ENCODE data around the gene CTDSPL2. TPM values are rescaled to one million over a fixed set of nuclear protein-coding genes. Genes with fewer than 3 reads are reported as not detected.
"Not testable (repeated sequence)": the region's sequence is repeated elsewhere in the genome, so short reads cannot be mapped to it uniquely, and the experiment has no call there.

Gene CTDSPL2
- polyA plus RNA-seq, 1 donor = 33.8 TPM

DNA sequence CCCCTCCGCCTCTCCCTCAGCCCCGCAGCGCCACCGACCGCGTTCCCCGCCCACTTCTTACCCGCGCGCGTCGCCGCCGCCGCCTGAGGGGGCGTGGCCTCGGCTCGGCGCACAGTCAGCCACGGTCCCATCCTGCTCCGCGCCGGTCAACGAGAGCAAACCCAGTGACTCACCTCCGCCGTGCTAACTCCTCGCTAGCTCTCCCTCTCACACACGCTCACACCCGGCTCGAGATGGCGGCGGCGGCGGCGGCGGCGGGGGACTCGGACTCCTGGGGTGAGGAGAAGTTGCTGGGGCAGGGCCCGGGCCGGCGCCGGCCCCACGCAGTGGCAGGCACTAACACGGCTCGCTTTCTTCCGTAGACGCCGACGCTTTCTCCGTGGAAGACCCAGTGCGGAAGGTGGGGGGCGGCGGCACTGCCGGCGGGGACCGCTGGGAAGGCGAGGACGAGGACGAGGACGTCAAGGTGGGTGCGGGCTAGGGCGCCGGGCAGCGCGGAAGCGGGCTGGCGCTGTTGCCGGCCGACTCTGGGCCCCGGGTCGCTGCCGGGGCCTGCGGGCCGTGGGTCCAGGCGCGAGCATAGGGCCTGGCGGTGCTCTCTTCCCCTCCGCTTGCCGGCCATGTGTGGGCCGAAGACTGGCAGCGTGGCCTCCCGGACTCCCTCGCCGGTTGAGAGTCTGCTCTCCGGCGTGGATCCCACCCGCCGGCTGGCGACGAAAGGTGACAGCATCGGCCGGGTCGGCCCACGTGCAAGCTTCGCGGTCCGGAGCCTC is 109.7 kb downstream of the CTDSPL2 start, which contains the start of gene EIF3J:
TSS of gene EIF3J (plus strand) at position 186 of the 773 bp plus-strand sequence. CDS start at position 234, 48 bp downstream.
- Histone ChIP-seq H3K27ac (ENCODE audit: low read length) (peak within 1 kb of the TSS; percentile 92), H3K4me3 (ENCODE audit: low read length) (peak within 1 kb of the TSS; percentile 88), H3K27me3 (ENCODE audit: control insufficient read depth, insufficient read depth, low read length) (no peaks in the 10 kb centered on the region), H3K9me3 (ENCODE audit: control insufficient read depth, low read depth, low read length) (no peaks in the 10 kb centered on the region), H3K36me3 (ENCODE audit: control insufficient read depth, insufficient read depth, low read length) (peaks cover 6% of the 10 kb centered on the region), H3K4me1 (ENCODE audit: control insufficient read depth, insufficient read depth, low read length) (peaks cover 13% of the 10 kb centered on the region)
- peak; percentile 97 to 98 for DNase-seq
- WGBS (ENCODE audit: insufficient coverage, low lambda C conversion rate) = no CpG with 5 or more reads among the region's 97 CpGs

DNA sequence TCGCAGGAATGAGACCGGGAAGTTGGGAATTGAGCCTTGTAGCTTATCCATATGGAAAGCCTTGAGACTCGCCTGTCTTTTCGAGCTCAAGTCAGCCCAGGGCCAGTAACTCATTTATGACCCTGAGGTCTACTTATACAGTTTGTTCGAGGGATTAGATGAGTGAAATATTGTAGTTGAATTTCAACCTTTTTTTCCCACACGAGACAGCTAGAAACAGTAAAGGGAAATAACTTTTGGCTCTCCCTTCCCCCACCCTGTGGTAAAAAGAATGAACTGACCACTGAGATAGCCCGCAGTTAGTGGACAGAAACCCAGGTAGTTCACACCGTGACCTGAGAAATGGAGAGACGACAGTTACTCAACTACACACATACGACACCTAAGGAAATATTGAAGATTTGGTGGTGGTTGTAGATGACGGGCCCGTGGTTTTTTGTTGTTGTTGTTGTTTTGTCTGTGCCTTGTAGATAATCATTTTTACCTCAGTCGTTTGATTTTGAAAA is 110.4 kb downstream of the CTDSPL2 start:
- DNase-seq = peak in 1 of 2 donors; percentile 7
- H3K36me3 ChIP-seq (ENCODE audit: control insufficient read depth, insufficient read depth, low read length) = peaks cover 4% of the 10 kb centered on the region
- peaks cover 13% of the 10 kb centered on the region for H3K4me1 ChIP-seq (ENCODE audit: control insufficient read depth, insufficient read depth, low read length)
- WGBS (ENCODE audit: insufficient coverage, low lambda C conversion rate) = 18% methylated on average over 2 of the region's 13 CpGs
- peak overlapping the region; percentile 88 for H3K4me3 ChIP-seq (ENCODE audit: low read length)
- H3K27me3 ChIP-seq (ENCODE audit: control insufficient read depth, insufficient read depth, low read length) = no peaks in the 10 kb centered on the region
- H3K9me3 ChIP-seq (ENCODE audit: control insufficient read depth, low read depth, low read length) = no peaks in the 10 kb centered on the region
- H3K27ac ChIP-seq (ENCODE audit: low read length) = peak overlapping the region; percentile 92

DNA sequence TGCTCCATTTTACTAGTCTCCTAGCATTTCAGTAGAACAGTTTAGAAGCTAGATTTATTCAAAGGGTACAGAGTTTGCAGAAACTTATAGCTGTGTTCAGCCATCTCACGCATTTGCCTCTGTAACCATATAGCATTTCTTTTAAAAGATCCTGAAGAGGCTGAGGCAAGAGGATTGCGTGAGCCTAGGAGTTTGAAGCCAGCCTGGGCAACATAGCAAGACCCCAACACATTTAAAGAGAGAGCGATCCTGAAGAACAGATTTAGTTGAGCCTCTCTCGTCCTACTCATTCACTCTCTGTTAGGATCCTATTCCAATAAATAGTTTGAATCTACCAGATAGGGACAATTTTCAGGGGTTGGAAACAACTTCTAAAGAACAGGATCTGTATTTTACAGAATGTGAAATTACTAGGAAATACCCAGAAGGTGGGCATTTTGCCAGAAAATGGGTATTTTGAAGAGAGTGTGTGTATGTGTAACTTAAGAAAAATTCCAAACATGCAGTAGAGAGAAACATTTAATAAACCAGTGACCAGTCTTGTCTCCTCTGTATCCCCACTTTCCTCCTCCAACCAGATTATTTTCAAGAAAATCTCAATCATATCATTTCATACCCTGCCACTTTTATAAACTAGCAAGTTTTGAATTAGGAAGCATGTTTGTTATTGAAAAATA is 114.0 kb downstream of the CTDSPL2 start:
- Histone ChIP-seq H3K4me3 (ENCODE audit: low read length) (no peak overlapping the region), H3K9me3 (ENCODE audit: control insufficient read depth, low read depth, low read length) (no peaks in the 10 kb centered on the region), H3K36me3 (ENCODE audit: control insufficient read depth, insufficient read depth, low read length) (peaks cover 6% of the 10 kb centered on the region), H3K27me3 (ENCODE audit: control insufficient read depth, insufficient read depth, low read length) (no peaks in the 10 kb centered on the region), H3K4me1 (ENCODE audit: control insufficient read depth, insufficient read depth, low read length) (peaks cover 6% of the 10 kb centered on the region), H3K27ac (ENCODE audit: low read length) (no peak overlapping the region)
- 100% methylated on average over 1 of the region's 4 CpGs for WGBS (ENCODE audit: insufficient coverage, low lambda C conversion rate)
- DNase-seq = no peak

DNA sequence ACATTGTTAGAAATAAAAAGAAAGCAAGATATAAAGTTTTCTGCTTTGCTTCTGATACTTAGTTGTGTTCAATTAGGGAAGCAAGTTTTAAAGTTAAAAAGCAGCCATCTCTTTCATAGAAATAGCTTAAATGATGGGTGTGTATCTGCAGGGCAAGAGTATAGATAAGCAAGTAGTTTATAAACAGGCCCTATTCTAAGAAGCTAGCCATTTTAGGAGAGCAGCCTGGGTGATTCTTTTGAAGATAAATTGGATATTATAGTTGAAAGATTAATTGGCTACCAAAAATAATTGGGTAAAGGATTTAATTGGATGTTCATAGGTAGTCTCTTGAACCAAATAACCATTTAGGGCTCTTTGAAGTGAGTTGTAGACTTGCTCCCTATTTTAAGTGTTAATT is 115.2 kb downstream of the CTDSPL2 start:
- Histone ChIP-seq H3K36me3 (ENCODE audit: control insufficient read depth, insufficient read depth, low read length) (peaks cover 6% of the 10 kb centered on the region), H3K27me3 (ENCODE audit: control insufficient read depth, insufficient read depth, low read length) (no peaks in the 10 kb centered on the region), H3K9me3 (ENCODE audit: control insufficient read depth, low read depth, low read length) (no peaks in the 10 kb centered on the region), H3K4me1 (ENCODE audit: control insufficient read depth, insufficient read depth, low read length) (peaks cover 6% of the 10 kb centered on the region), H3K4me3 (ENCODE audit: low read length) (no peak overlapping the region), H3K27ac (ENCODE audit: low read length) (no peak overlapping the region)
- DNase-seq = no peak

DNA sequence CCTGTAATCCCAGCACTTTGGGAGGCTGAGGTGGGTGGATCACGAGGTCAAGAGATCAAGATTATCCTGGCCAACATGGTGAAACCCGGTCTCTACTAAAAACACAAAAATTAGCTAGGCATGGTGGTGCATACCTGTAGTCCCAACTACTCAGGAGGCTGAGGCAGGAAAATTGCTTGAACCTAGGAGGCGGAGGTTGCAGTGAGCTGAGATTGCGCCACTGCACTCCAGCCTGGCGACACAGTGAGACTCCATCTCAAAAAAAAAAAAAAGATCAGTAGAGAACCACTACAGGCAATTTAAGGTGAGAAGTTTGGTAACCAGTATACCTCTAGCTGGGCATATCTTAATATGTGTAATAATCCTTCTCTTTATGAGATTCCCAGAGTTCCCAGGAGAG is 117.3 kb downstream of the CTDSPL2 start:
- H3K27me3 ChIP-seq (ENCODE audit: control insufficient read depth, insufficient read depth, low read length); H3K4me1 ChIP-seq (ENCODE audit: control insufficient read depth, insufficient read depth, low read length); H3K9me3 ChIP-seq (ENCODE audit: control insufficient read depth, low read depth, low read length); H3K27ac ChIP-seq (ENCODE audit: low read length); H3K36me3 ChIP-seq (ENCODE audit: control insufficient read depth, insufficient read depth, low read length); DNase-seq; H3K4me3 ChIP-seq (ENCODE audit: low read length): not testable (repeated sequence)
- no CpG with 5 or more reads among the region's 5 CpGs for WGBS (ENCODE audit: insufficient coverage, low lambda C conversion rate)

DNA sequence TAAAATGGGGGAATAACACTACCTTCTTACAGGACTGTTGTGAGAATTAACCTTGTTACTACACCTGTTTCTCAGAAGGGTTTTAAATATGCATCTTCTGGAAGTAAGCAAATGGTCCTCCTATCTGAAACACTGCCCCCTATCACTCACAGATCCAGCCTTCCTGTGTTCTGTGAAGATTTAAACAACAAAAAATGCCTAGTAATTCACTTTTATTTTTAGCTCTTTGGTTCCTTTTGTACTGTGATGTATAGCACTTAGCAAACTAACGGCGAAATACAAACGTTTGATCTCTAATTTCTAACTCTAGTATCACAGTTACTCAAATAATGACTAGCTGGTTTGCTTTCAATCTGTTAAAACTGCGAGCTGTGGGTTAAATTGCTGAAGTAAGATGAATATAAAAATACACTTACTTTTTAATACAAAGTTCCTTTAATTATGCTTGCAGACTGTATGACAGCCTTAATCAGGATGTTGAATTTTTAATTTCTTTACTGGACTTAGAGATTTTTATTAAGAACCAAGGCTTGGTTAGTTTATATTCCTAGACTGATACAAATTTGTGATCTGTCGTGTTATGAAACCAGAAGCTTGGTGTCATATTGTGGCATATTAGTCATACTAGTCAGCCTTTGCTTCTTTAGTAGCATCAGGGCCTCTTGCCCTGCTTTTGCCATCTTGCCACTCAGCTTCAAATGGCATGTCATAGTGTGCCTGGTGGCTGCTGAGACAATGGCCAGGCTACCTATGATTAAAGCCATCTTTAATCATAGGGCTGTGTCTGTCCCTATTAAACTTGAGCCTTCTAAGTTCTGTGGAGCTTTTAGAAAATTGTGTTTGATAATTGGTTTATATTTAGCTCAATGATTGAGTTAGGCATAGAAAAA is 118.7 kb downstream of the CTDSPL2 start:
- Histone ChIP-seq H3K4me3 (ENCODE audit: low read length) (no peak overlapping the region), H3K27ac (ENCODE audit: low read length) (no peak overlapping the region), H3K27me3 (ENCODE audit: control insufficient read depth, insufficient read depth, low read length) (no peaks in the 10 kb centered on the region), H3K4me1 (ENCODE audit: control insufficient read depth, insufficient read depth, low read length) (no peaks in the 10 kb centered on the region), H3K36me3 (ENCODE audit: control insufficient read depth, insufficient read depth, low read length) (peaks cover 6% of the 10 kb centered on the region), H3K9me3 (ENCODE audit: control insufficient read depth, low read depth, low read length) (no peaks in the 10 kb centered on the region)
- 83% methylated on average over 3 of the region's 5 CpGs for WGBS (ENCODE audit: insufficient coverage, low lambda C conversion rate)
- no peak for DNase-seq

DNA sequence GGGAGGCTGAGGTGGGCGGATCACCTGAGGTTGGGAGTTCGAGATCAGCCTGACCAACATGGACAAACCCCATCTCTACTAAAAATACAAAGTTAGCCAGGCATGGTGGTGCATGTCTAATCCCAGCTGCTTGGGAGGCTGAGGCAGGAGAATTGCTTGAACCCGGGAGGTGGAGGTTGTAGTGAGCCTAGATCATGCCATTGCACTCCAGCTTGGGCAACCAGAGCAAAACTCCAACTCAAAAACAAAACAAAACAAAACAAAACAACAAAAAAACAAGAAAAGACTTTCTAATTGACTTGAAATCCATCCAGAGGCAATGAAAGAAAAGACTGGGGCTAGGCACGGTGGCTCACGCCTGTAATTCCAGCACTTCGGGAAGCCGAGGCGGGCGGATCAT is 121.7 kb downstream of the CTDSPL2 start:
- H3K4me3 ChIP-seq (ENCODE audit: low read length); DNase-seq; H3K27me3 ChIP-seq (ENCODE audit: control insufficient read depth, insufficient read depth, low read length); H3K4me1 ChIP-seq (ENCODE audit: control insufficient read depth, insufficient read depth, low read length); H3K9me3 ChIP-seq (ENCODE audit: control insufficient read depth, low read depth, low read length); H3K27ac ChIP-seq (ENCODE audit: low read length): not testable (repeated sequence)
- H3K36me3 ChIP-seq (ENCODE audit: control insufficient read depth, insufficient read depth, low read length) = peaks cover 17% of the 10 kb centered on the region
- WGBS (ENCODE audit: insufficient coverage, low lambda C conversion rate) = 80% methylated on average over 2 of the region's 9 CpGs

DNA sequence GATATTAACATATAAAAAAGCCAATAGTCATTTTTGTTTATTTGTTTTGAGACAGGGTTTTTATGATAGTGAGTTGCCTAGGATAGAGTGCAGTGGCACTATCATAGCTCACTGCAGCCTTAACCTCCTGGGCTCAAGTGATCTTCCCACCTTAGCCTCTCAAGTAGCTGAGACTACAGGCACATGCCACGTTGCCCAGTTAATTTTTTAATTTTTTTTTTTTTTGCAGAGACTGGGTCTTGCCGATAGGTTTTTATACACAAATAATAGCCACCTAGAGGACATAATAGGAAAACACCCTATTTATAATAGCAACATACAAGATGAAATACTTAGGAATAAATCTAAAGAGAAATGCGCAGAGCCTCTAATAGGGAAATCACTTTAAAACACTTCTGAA is 122.8 kb downstream of the CTDSPL2 start:
- H3K4me1 ChIP-seq (ENCODE audit: control insufficient read depth, insufficient read depth, low read length) = no peaks in the 10 kb centered on the region

DNA sequence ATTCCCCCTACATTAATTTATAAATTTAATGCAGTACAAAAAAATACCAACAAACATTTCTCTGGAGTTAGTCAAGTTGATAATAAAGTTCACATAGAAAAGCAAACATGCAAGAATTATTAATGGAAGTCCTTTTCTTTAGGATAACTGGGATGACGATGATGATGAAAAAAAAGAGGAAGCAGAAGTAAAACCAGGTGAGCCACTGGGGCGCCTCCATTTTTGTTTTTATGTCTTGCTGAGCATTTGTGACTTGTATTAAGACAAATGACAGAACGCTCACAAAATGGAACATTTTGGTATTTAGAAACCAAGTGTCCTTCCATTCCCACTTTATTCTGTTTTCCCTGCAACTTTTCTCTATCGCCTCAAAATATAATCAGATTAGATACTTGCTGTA is 123.3 kb downstream of the CTDSPL2 start:
- no peaks in the 10 kb centered on the region for H3K27me3 ChIP-seq (ENCODE audit: control insufficient read depth, insufficient read depth, low read length)
- peaks cover 26% of the 10 kb centered on the region for H3K36me3 ChIP-seq (ENCODE audit: control insufficient read depth, insufficient read depth, low read length)
- H3K4me1 ChIP-seq (ENCODE audit: control insufficient read depth, insufficient read depth, low read length) = no peaks in the 10 kb centered on the region
- no peak overlapping the region for H3K4me3 ChIP-seq (ENCODE audit: low read length)
- H3K27ac ChIP-seq (ENCODE audit: low read length) = no peak overlapping the region
- WGBS (ENCODE audit: insufficient coverage, low lambda C conversion rate) = 85% methylated on average over 2 of the region's 4 CpGs
- H3K9me3 ChIP-seq (ENCODE audit: control insufficient read depth, low read depth, low read length) = no peaks in the 10 kb centered on the region
- no peak for DNase-seq

More for the DNA sequence above, 122.8 kb downstream of the CTDSPL2 start:
- no peak for DNase-seq
- no peaks in the 10 kb centered on the region for H3K27me3 ChIP-seq (ENCODE audit: control insufficient read depth, insufficient read depth, low read length)
- no peak overlapping the region for H3K27ac ChIP-seq (ENCODE audit: low read length)
- H3K36me3 ChIP-seq (ENCODE audit: control insufficient read depth, insufficient read depth, low read length) = peaks cover 22% of the 10 kb centered on the region
- no peaks in the 10 kb centered on the region for H3K9me3 ChIP-seq (ENCODE audit: control insufficient read depth, low read depth, low read length)
- no peak overlapping the region for H3K4me3 ChIP-seq (ENCODE audit: low read length)
- 81% methylated on average over 3 of the region's 3 CpGs for WGBS (ENCODE audit: insufficient coverage, low lambda C conversion rate)

All from large intestine (tissue), 3 donors.